DMS153 treated with DMSO at 0.1 percent for 48 hours (cell line): ENCODE results near the gene ADAMTSL2.

Experiments
- DNase-seq: peaks from one replicate; lab custom pipeline; 2025; ENCODE audit not compliant: unreplicated experiment; lab: John Stamatoyannopoulos, UW

The ADAMTSL2 gene

GRCh38 chr9:133571896-133572595 is 37.5 kb downstream of the ADAMTSL2 start:
- DNase-seq: no peak

DNA sequence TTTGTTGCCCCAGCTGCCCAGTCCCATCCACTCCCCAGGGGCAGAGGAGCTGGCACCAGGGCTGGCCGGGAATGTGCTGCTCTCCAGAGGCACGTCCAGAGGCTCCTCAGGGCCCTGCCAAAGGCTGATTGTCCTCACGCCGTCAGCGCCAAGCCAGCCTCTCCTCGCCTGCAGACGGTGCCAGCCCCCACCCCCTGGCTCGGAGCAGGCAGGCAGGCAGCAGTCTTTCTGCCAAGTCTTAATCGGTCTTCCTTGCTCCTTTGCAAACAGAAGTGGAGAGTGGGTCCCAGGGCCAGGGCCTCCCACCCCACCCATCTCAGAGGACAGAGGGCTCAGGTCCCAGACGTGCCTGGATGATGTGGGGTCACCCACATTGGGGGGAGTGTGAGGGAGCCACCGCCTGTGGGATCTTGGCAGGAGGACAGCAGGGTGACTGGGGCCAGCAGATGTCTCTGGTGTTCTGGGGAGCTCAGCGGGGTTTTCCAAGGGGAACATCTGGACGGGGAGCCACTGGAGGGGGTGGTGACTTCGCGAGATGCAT is 38.4 kb downstream of the ADAMTSL2 start:
- no peak for DNase-seq

DNA sequence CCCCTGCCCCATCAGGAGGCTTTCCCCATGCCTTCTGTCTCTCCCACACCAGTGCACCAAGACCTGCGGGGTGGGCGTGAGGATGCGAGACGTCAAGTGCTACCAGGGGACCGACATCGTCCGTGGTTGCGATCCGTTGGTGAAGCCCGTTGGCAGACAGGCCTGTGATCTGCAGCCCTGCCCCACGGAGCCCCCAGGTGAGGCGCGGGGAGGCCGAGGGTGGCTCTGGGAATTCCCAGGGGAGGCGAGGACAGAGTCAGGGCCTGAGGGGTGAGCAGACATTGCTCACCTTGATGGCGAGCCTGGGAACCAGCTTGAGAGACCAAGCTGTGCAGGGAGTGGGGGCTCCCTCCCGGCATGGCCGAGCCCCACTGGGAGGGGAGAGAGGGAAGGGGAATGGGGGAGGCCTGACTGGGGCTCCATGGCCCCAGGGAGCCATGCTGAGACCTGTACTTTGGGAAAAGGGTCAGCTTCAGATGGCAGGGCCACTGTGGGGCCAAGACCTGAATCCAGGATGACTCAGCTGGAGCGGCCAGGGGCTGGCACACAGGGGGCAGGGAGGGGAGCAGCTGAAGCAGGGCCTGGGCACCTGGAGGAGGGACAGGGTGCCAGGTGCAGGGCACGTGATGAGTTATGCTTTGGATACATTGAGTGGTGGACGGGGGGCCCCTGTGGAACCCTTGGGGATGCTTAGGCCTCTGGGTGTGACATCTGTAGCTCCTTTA is 39.4 kb downstream of the ADAMTSL2 start:
- DNase-seq: no peak

GRCh38 chr9:133574771-133575170 is 40.3 kb downstream of the ADAMTSL2 start:
- DNase-seq: no peak

- DNase-seq: no peak
Observed at GRCh38 chr9:133575186-133576030, 40.9 kb downstream of the ADAMTSL2 start.

- no peak for DNase-seq
Observed at GRCh38 chr9:133576031-133576874, 41.7 kb downstream of the ADAMTSL2 start.

DNA sequence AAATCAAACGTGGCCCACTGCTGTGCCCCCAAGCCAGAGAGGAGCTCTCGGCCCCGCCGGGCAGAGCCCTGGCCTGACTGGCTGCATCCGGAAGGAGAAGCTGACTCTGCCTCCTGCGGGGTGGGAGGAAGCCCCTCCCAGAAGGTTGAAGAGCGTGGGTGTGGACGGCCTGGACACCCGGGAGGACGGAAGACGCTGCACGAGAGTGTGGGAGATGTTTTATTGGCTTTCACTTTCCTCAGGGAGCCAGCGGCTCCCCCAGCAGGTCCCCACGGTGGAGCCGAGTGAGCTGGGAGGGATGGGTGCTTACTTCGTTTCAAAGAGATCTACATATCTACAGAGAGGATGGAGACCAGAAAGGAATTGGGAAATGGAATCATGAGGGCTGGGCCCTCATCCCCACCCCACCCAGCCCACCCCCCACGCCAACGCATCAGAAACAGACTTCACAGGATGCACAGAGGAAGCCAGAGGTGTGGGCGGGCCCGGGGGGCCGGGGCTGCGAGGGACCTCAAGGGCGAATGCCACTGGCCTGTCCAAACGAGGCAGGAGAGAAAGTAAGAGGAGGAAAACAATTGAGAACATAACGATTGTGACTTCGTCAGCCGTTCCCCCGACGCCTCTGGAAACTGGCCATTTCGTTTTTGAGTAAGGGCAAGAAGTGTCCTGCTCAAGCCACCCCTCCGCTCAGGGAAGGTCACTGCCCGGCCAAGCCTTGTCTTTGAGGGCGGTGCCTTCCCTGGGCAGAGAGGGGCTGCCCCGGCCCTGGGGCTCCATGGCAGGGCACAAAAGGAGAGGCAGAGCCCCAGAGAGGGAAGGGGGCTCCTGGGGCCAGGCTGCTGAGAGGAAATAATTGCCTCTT is 42.6 kb downstream of the ADAMTSL2 start:
- DNase-seq: no peak

DNA sequence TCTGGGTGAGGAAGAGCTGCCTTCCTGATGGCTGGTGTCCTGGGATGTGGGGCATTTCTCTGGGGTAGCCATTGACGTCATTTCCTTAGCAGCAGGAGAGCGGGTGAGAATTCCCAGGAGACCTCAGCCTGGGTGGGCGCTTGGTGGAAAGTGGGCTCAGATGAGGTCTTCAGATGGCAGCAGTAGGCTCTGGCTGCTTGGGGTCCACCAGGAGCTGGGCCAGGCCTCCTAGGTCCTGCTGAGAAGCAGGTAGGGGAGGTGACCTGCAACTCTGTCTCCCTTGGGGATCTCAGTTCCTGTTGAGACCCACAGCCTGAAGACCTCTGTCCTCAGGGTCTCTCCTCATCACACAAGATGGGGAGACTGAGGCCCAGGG is 43.2 kb downstream of the ADAMTSL2 start:
- DNase-seq: no peak

DNA sequence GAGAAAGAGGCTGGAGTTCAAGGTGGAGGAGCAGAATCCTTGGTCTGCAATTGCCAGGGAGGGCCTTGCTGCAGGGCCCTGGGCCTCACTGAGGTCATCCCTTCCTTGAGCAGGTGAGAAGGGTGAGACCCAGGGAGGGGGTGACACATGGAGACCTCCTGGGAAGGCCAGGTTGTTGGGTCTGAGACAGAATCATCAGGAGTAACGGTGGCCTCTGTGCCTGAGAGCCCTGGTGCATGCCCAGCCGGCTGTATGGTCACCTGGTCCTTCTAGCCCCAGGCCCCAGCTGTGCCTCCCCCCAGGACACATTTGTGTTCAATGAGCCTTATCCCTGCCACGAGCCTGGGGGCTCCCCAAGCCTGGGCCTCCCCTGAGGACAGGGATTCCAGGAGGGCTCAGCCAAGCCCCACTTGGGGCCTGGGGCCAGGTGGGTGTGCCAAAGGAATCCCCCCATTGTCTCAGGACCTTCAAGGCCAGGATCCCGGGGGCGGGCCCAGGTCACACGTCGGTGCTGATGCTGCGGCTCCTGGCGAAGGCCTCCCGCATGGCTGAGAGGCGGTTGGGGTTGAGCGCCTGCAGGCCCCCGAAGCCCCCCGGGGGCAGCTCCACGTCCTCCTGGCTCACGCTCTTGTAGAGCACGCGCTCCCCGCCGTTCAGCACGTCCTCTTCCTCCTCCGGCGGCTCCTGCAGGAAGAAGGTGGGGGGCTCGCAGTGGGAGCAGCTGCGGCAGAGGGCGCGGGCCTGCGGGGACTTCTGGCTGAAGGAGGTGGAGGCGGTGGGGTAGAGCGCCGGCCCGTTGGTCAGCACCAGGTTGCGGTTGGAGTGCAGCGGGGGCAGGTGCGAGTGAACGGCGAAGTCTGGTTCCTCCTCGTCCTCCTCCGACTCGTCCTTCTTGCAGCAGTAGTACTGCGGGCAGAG is 44.3 kb downstream of the ADAMTSL2 start:
- DNase-seq: no peak

- no peak for DNase-seq
Observed at GRCh38 chr9:133579601-133580418, 45.3 kb downstream of the ADAMTSL2 start.

DNA sequence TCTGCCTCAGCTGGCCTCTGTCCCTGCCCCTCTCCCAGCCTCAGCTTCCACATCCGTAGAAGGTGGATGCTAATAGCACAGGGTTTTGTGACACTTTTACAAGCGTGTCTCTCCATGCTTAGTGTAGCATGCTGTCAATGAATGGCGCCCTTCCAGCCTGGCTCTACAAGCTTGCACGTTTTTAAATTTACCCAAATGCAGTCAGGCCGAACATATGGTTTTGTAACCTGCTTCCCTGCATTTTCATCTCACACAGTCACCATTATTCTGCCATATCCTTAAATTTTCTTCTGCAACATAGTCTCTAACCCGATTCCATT is 45.9 kb downstream of the ADAMTSL2 start:
- no peak for DNase-seq

GRCh38 chr9:133581011-133581410 is 46.5 kb downstream of the ADAMTSL2 start:
- no peak for DNase-seq

DNA sequence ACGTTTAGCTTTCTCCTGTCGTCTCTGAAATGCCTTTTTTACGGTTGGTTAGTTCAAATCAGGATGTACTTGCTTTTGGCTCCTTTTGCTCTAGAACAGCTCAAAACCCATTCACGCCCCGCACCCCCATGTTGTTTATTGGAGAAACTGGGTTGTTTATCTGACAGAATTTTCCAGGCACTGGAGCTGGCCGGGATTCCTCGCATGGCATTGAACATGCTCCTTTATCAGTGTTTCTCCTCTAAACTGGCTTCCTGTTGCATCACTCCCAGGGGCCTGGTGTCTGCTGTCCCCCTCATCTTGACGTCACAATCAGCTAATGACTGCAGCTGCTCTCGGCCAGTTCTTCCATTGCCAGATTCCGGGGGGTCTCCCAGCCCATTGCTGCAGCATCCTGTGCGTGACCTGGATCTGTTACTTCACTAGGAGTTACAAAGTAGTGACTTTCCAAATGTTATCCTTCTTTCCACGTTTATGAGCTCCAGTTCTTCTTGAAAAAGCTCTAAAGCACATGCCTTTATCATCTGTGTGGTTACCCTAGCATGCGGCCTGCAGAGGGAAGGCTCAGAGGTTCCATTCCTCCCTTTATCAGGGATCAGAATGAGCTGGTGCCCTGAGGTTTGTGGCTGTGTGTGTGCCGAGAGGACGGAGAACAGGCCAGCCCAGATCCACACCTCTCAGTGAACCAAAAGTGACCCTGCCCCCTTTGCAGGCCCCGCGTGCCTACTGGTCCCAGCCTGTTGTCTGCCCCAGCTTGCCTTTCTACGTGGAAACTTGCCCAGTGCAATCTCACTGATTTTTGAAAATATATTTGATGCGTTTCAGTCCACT is 47.2 kb downstream of the ADAMTSL2 start:
- DNase-seq: no peak

GRCh38 chr9:133582501-133583045 is 48.1 kb downstream of the ADAMTSL2 start:
- DNase-seq: no peak

GRCh38 chr9:133583111-133583510 is 48.6 kb downstream of the ADAMTSL2 start:
- no peak for DNase-seq

- DNase-seq: peak; percentile 30
Observed at GRCh38 chr9:133583586-133583985, 49.1 kb downstream of the ADAMTSL2 start.

- no peak for DNase-seq
Observed at GRCh38 chr9:133584167-133584558, 49.7 kb downstream of the ADAMTSL2 start.
